Astrocyte (in vitro differentiated cells and primary cell): ENCODE measurements around the gene LINGO4. TPM values are rescaled to one million over a fixed set of nuclear protein-coding genes. Genes with fewer than 3 reads are reported as not detected.
A peak's percentile ranks its signal among the peaks of the same experiment; 100 is the strongest.

Experiments
- DNase-seq: peaks from one replicate; pipeline ENCODE4 v3.0.0-alpha.2; 2010; ENCODE audit warnings: low read depth
- FAIRE-seq: peaks from 2 replicates; lab custom pipeline; 2011; peaks lifted over from hg19 to GRCh38; lab: Jason Lieb, UNC
- H2AFZ ChIP-seq: 2 replicates; pipeline ENCODE4 v1.6.0; 2012; ENCODE audit warnings: low read depth, low read length, inconsistent platforms
- H3K27ac ChIP-seq: 2 replicates; pipeline ENCODE4 v1.5.1; 2011; ENCODE audit warnings: low read depth, low read length, inconsistent platforms
- H3K27me3 ChIP-seq: 2 replicates; pipeline ENCODE4 v1.6.0; 2011; ENCODE audit warnings: low read length, inconsistent platforms; ENCODE audit not compliant: insufficient read depth
- H3K36me3 ChIP-seq: 2 replicates; pipeline ENCODE4 v1.5.1; 2011; ENCODE audit warnings: low read length, inconsistent platforms; ENCODE audit not compliant: insufficient read depth
- H3K4me1 ChIP-seq: 2 replicates; pipeline ENCODE4 v1.5.1; 2011; ENCODE audit warnings: low read length, inconsistent platforms; ENCODE audit not compliant: insufficient read depth
- H3K4me2 ChIP-seq: 2 replicates; pipeline ENCODE4 v1.6.0; 2012; ENCODE audit warnings: low read length, inconsistent platforms
- H3K4me3 ChIP-seq: 2 replicates; pipeline ENCODE4 v1.5.1; 2011; ENCODE audit warnings: low read depth, mild to moderate bottlenecking, low read length, inconsistent platforms; ENCODE audit not compliant: insufficient read depth
- H3K79me2 ChIP-seq: 2 replicates; pipeline ENCODE4 v1.6.0; 2012; ENCODE audit warnings: mild to moderate bottlenecking, low read length, inconsistent platforms; ENCODE audit not compliant: insufficient read depth
- H3K9ac ChIP-seq: 2 replicates; pipeline ENCODE4 v1.6.0; 2012; ENCODE audit warnings: mild to moderate bottlenecking, low read length, inconsistent platforms
- H3K9me3 ChIP-seq: 2 replicates; pipeline ENCODE4 v1.5.1; 2012; ENCODE audit warnings: low read depth, mild to moderate bottlenecking, low read length, inconsistent platforms; ENCODE audit not compliant: insufficient read depth
- H4K20me1 ChIP-seq: 2 replicates; pipeline ENCODE4 v1.6.0; 2012; ENCODE audit warnings: low read length, inconsistent platforms; ENCODE audit not compliant: insufficient read depth
- H3K27ac Mint-ChIP-seq: one replicate; pipeline ENCODE4 v1.8.0; 2021; ENCODE audit warnings: mild to moderate bottlenecking, mixed read lengths; ENCODE audit not compliant: unreplicated experiment
- H3K27me3 Mint-ChIP-seq: one replicate; pipeline ENCODE4 v1.8.0; 2021; ENCODE audit warnings: low read depth, mixed read lengths; ENCODE audit not compliant: unreplicated experiment
- H3K36me3 Mint-ChIP-seq: one replicate; pipeline ENCODE4 v1.8.0; 2021; ENCODE audit warnings: low read depth, mixed read lengths; ENCODE audit not compliant: unreplicated experiment
- H3K4me1 Mint-ChIP-seq: one replicate; pipeline ENCODE4 v1.8.0; 2021; ENCODE audit warnings: low read depth, mixed read lengths; ENCODE audit not compliant: unreplicated experiment
- H3K4me3 Mint-ChIP-seq: one replicate; pipeline ENCODE4 v1.8.0; 2021; ENCODE audit warnings: mild to moderate bottlenecking, moderate library complexity, mixed read lengths; ENCODE audit not compliant: unreplicated experiment
- H3K9me3 Mint-ChIP-seq: one replicate; pipeline ENCODE4 v1.8.0; 2021; ENCODE audit warnings: mild to moderate bottlenecking, mixed read lengths; ENCODE audit not compliant: unreplicated experiment
- CTCF ChIP-seq: IDR thresholded peaks from 2 replicates; pipeline ENCODE4 v1.5.1; 2011; ENCODE audit warnings: low read depth, mild to moderate bottlenecking, inconsistent platforms, low read length, moderate library complexity; ENCODE audit not compliant: insufficient read depth
- EZH2 ChIP-seq: IDR thresholded peaks from 2 replicates; pipeline ENCODE4 v1.6.1; 2012; ENCODE audit warnings: mild to moderate bottlenecking, low read length, inconsistent platforms; ENCODE audit not compliant: insufficient read depth
- total RNA-seq: library from RNA; stranded (reverse); gene quantifications from 2 replicates; pipeline ENCODE4 v1.2.1, GENCODE V29; 2021

The LINGO4 gene
- total RNA-seq, 1 donor from 2014 or later, result not detected

- H2AFZ ChIP-seq, result peak overlapping the region; percentile 92
- no peaks in the 10 kb centered on the region for H3K27me3 ChIP-seq
- DNase-seq (no peak), FAIRE-seq (no peak)
- H3K27ac Mint-ChIP-seq, result peak overlapping the region; percentile 54
- peaks cover 14% of the 10 kb centered on the region for H3K4me1 ChIP-seq
- peak overlapping the region; percentile 87 for H3K4me2 ChIP-seq
- no peaks in the 10 kb centered on the region for H3K9me3 ChIP-seq
- peaks cover 22% of the 10 kb centered on the region for H3K79me2 ChIP-seq
- peaks cover 14% of the 10 kb centered on the region for H3K36me3 Mint-ChIP-seq
- H3K9me3 Mint-ChIP-seq, result peaks cover 2% of the 10 kb centered on the region
- H4K20me1 ChIP-seq, result no peaks in the 10 kb centered on the region
- H3K27ac ChIP-seq, result peak overlapping the region; percentile 80
- peak overlapping the region; percentile 88 for H3K4me3 Mint-ChIP-seq
- peak overlapping the region; percentile 94 for H3K9ac ChIP-seq
- H3K27me3 Mint-ChIP-seq, result no peaks in the 10 kb centered on the region
- peak overlapping the region; percentile 94 for H3K4me3 ChIP-seq
- H3K4me1 Mint-ChIP-seq, result peaks cover 6% of the 10 kb centered on the region
- no peak for TF ChIP-seq EZH2
- no peak for TF ChIP-seq CTCF
- H3K36me3 ChIP-seq, result peaks cover 21% of the 10 kb centered on the region
Measured at GRCh38 chr1:151763990-151764389, 41.2 kb downstream of the LINGO4 start.

- Mint-ChIP-seq H3K27ac (peak within 1 kb of the TSS; percentile 54), H3K27me3 (no peaks in the 10 kb centered on the region), H3K4me1 (peaks cover 6% of the 10 kb centered on the region), H3K36me3 (peaks cover 16% of the 10 kb centered on the region), H3K9me3 (no peaks in the 10 kb centered on the region), H3K4me3 (peak within 1 kb of the TSS; percentile 88)
- Histone ChIP-seq H3K36me3 (peaks cover 26% of the 10 kb centered on the region), H3K4me2 (peak within 1 kb of the TSS; percentile 87), H3K4me3 (peak within 1 kb of the TSS; percentile 94), H3K9me3 (no peaks in the 10 kb centered on the region), H3K27ac (peak within 1 kb of the TSS; percentile 80), H3K4me1 (peaks cover 14% of the 10 kb centered on the region), H4K20me1 (no peaks in the 10 kb centered on the region), H3K79me2 (peaks cover 22% of the 10 kb centered on the region), H3K9ac (peak within 1 kb of the TSS; percentile 94), H3K27me3 (no peaks in the 10 kb centered on the region), H2AFZ (peak within 1 kb of the TSS; percentile 92)
- TF ChIP-seq CTCF (no peak), EZH2 (no peak)
- DNase-seq (peak; percentile 59), FAIRE-seq (no peak)
Measured at GRCh38 chr1:151762941-151763921, 42.0 kb downstream of the LINGO4 start, which contains the start of gene MRPL9. TSS of gene MRPL9 (minus strand) at chr1:151763496. CDS start at chr1:151763479, 17 bp downstream.
